ENCODE data around the gene CASP10. TPM values are rescaled to one million over a fixed set of nuclear protein-coding genes. Genes with fewer than 3 reads are reported as not detected.

CASP10 gene
- total and polyA plus RNA-seq, 2 of the 13 experiments (the other 11 are each of a cell fraction or from before 2014, with no cell fraction given): 22.2 to 23.8 TPM

GRCh38 chr2:201257956-201258665 is 75.2 kb downstream of the CASP10 start (continued):
- TF ChIP-seq, protein P1, sequence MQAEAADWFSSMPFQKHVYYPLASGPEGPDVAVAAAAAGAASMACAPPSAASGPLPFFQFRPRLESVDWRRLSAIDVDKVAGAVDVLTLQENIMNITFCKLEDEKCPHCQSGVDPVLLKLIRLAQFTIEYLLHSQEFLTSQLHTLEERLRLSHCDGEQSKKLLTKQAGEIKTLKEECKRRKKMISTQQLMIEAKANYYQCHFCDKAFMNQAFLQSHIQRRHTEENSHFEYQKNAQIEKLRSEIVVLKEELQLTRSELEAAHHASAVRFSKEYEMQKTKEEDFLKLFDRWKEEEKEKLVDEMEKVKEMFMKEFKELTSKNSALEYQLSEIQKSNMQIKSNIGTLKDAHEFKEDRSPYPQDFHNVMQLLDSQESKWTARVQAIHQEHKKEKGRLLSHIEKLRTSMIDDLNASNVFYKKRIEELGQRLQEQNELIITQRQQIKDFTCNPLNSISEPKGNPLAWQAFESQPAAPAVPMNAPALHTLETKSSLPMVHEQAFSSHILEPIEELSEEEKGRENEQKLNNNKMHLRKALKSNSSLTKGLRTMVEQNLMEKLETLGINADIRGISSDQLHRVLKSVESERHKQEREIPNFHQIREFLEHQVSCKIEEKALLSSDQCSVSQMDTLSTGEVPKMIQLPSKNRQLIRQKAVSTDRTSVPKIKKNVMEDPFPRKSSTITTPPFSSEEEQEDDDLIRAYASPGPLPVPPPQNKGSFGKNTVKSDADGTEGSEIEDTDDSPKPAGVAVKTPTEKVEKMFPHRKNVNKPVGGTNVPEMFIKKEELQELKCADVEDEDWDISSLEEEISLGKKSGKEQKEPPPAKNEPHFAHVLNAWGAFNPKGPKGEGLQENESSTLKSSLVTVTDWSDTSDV (CRISPR knock-in tag; IDR thresholded peaks at IDR 0.05): peak; percentile 76; the same call in 1 of the 2 replicates
- TF ChIP-seq NFKB2 (CRISPR knock-in tag; IDR thresholded peaks at IDR 0.05; ENCODE audit: borderline replicate concordance) (peak; percentile 75; the same call in 1 of the 2 replicates), MTERF4 (CRISPR knock-in tag; IDR thresholded peaks at IDR 0.05) (no peak), ZNF558 (CRISPR knock-in tag; IDR thresholded peaks at IDR 0.05; ENCODE audit: borderline replicate concordance) (no peak; the same call in 1 of the 2 replicates), ZNF274 (CRISPR knock-in tag; IDR thresholded peaks at IDR 0.05) (peak; percentile 56), ZNF24 (IDR thresholded peaks at IDR 0.05) (no peak), GZF1 (CRISPR knock-in tag; IDR thresholded peaks at IDR 0.05) (0 out of 2 replicates have a peak, but pooled peaks have one; percentile 31), ZFP90 (CRISPR knock-in tag; IDR thresholded peaks at IDR 0.05; ENCODE audit: borderline replicate concordance) (no peak), ZNF253 (CRISPR knock-in tag; IDR thresholded peaks at IDR 0.05; ENCODE audit: borderline replicate concordance) (peak; percentile 63; the same call in 1 of the 2 replicates), SP4 (CRISPR knock-in tag; IDR thresholded peaks at IDR 0.05) (peak; percentile 48; the same call in 1 of the 2 replicates), ZFYVE20 (CRISPR knock-in tag; IDR thresholded peaks at IDR 0.05; ENCODE audit: borderline replicate concordance, low read depth) (no peak), ZNF850 (CRISPR knock-in tag; conservative IDR thresholded peaks at IDR 0.05) (no peak), CENPBD1 (CRISPR knock-in tag; IDR thresholded peaks at IDR 0.05; ENCODE audit: borderline replicate concordance, low read depth) (no peak), ZNF572 (CRISPR knock-in tag; IDR thresholded peaks at IDR 0.05) (peak; percentile 72; the same call in 1 of the 2 replicates), TEAD3 (CRISPR knock-in tag; optimal IDR thresholded peaks at IDR 0.05; ENCODE audit: borderline replicate concordance) (no peak), MTF1 (CRISPR knock-in tag; IDR thresholded peaks at IDR 0.05) (peak; percentile 59; the same call in 1 of the 2 replicates), KMT2B (CRISPR knock-in tag; IDR thresholded peaks at IDR 0.05) (peak; percentile 59), ATM (IDR thresholded peaks at IDR 0.05; ENCODE audit: borderline replicate concordance) (no peak), LCORL (IDR thresholded peaks at IDR 0.05) (no peak), LCORL (CRISPR knock-in tag; IDR thresholded peaks at IDR 0.05) (no peak), CAMTA2 (CRISPR knock-in tag; IDR thresholded peaks at IDR 0.05; ENCODE audit: borderline replicate concordance) (no peak), MTA3 (CRISPR knock-in tag; IDR thresholded peaks at IDR 0.05) (no peak)
- TF ChIP-seq, protein P2, sequence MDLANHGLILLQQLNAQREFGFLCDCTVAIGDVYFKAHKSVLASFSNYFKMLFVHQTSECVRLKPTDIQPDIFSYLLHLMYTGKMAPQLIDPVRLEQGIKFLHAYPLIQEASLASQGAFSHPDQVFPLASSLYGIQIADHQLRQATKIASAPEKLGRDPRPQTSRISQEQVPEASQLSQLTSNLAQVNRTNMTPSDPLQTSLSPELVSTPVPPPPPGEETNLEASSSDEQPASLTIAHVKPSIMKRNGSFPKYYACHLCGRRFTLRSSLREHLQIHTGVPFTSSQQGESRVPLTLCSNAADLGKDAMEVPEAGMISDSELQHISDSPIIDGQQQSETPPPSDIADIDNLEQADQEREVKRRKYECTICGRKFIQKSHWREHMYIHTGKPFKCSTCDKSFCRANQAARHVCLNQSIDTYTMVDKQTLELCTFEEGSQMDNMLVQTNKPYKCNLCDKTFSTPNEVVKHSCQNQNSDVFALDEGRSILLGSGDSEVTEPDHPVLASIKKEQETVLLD (CRISPR knock-in tag; IDR thresholded peaks at IDR 0.05; ENCODE audit: low read depth): no peak
- TF ChIP-seq, protein P3, sequence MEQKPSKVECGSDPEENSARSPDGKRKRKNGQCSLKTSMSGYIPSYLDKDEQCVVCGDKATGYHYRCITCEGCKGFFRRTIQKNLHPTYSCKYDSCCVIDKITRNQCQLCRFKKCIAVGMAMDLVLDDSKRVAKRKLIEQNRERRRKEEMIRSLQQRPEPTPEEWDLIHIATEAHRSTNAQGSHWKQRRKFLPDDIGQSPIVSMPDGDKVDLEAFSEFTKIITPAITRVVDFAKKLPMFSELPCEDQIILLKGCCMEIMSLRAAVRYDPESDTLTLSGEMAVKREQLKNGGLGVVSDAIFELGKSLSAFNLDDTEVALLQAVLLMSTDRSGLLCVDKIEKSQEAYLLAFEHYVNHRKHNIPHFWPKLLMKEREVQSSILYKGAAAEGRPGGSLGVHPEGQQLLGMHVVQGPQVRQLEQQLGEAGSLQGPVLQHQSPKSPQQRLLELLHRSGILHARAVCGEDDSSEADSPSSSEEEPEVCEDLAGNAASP (CRISPR knock-in tag; IDR thresholded peaks at IDR 0.05; ENCODE audit: borderline replicate concordance): no peak

Measured in HepG2 (cell line).